Keratinocyte (primary cell): ENCODE measurements around the gene RASD2. TPM values are rescaled to one million over a fixed set of nuclear protein-coding genes. Genes with fewer than 3 reads are reported as not detected.

ENCODE experiments used
- DNase-seq: peaks from one replicate; pipeline ENCODE4 v3.0.0-alpha.2; 2011; ENCODE audit warnings: low read depth, missing footprints, low spot score
- FAIRE-seq: peaks from 2 replicates; lab custom pipeline; 2011; peaks lifted over from hg19 to GRCh38; lab: Jason Lieb, UNC
- H2AFZ ChIP-seq: 2 replicates; pipeline ENCODE4 v1.6.0; 2012; ENCODE audit warnings: low read length, control low read depth, inconsistent platforms; ENCODE audit not compliant: control insufficient read depth
- H3K27ac ChIP-seq: 2 replicates; pipeline ENCODE4 v1.5.1; 2011; ENCODE audit warnings: low read length; ENCODE audit not compliant: control insufficient read depth, insufficient read depth
- H3K27me3 ChIP-seq: 3 replicates; pipeline ENCODE4 v1.6.0; 2011; ENCODE audit warnings: low read length; ENCODE audit not compliant: control insufficient read depth, insufficient read depth; ENCODE audit errors: extremely low read depth
- H3K36me3 ChIP-seq, 2 experiments: 2 replicates in 1 of 2; 3 replicates in 1 of 2; pipeline ENCODE4 v1.5.1; 2011; ENCODE audit warnings: low read length in 2 of 2, mild to moderate bottlenecking in 1 of 2; ENCODE audit not compliant: control insufficient read depth in 2 of 2, insufficient read depth in 2 of 2; ENCODE audit errors: extremely low read depth in 1 of 2
- H3K4me1 ChIP-seq: 3 replicates; pipeline ENCODE4 v1.5.1; 2011; ENCODE audit warnings: low read length; ENCODE audit not compliant: control insufficient read depth, insufficient read depth; ENCODE audit errors: extremely low read depth
- H3K4me2 ChIP-seq: 3 replicates; pipeline ENCODE4 v1.6.0; 2011; ENCODE audit warnings: low read depth, low read length; ENCODE audit not compliant: control insufficient read depth, insufficient read depth; ENCODE audit errors: extremely low read depth
- H3K4me3 ChIP-seq, 3 experiments: fragments of 200-600 bp in 1 of 3; sonication (generic) in 1 of 3; 2 replicates in 2 of 3; 3 replicates in 1 of 3; pipeline ENCODE4 v1.5.1; 2011 to 2016; ENCODE audit warnings: low read length in 3 of 3, mild to moderate bottlenecking in 3 of 3, control low read depth in 2 of 3, inconsistent platforms in 1 of 3, low read depth in 1 of 3, mixed read lengths in 1 of 3, mixed run types in 1 of 3, moderate library complexity in 1 of 3; ENCODE audit not compliant: control insufficient read depth in 2 of 3, insufficient read depth in 2 of 3; ENCODE audit errors: extremely low read depth in 1 of 3
- H3K79me2 ChIP-seq: 2 replicates; pipeline ENCODE4 v1.6.0; 2012; ENCODE audit warnings: low read length; ENCODE audit not compliant: control insufficient read depth, insufficient read depth
- H3K9ac ChIP-seq: 3 replicates; pipeline ENCODE4 v1.6.0; 2011; ENCODE audit warnings: low read length; ENCODE audit not compliant: control insufficient read depth, insufficient read depth; ENCODE audit errors: extremely low read depth
- H3K9me1 ChIP-seq: 3 replicates; pipeline ENCODE4 v1.6.0; 2011; ENCODE audit warnings: low read length; ENCODE audit not compliant: control insufficient read depth, insufficient read depth; ENCODE audit errors: extremely low read depth
- H3K9me3 ChIP-seq: 2 replicates; pipeline ENCODE4 v1.5.1; 2012; ENCODE audit warnings: low read depth, low read length; ENCODE audit not compliant: control insufficient read depth
- H4K20me1 ChIP-seq: 3 replicates; pipeline ENCODE4 v1.6.0; 2011; ENCODE audit warnings: low read length; ENCODE audit not compliant: control insufficient read depth, insufficient read depth; ENCODE audit errors: extremely low read depth
- CTCF ChIP-seq, 3 experiments: IDR thresholded peaks in 1 of 3; conservative IDR thresholded peaks in 1 of 3; optimal IDR thresholded peaks in 1 of 3; 2 replicates in 2 of 3; 3 replicates in 1 of 3; pipeline versions ENCODE3 to v1.5.1; 2011; ENCODE audit warnings: low read length in 3 of 3, mild to moderate bottlenecking in 3 of 3, moderate library complexity in 2 of 3, control low read depth in 1 of 3, inconsistent platforms in 1 of 3; ENCODE audit not compliant: insufficient read depth in 2 of 3; ENCODE audit errors: extremely low read depth in 1 of 3
- EZH2 ChIP-seq: IDR thresholded peaks from one replicate; pipeline ENCODE4 v1.6.1; 2012; ENCODE audit warnings: inconsistent platforms, mild to moderate bottlenecking, low read length, moderate library complexity
- dilution Hi-C: fragments of 300-500 bp; cut with MboI; formaldehyde crosslinking; loops from one replicate; pipeline ENCODE4 v1.7.0; 2020; ENCODE audit warnings: low sequenced_read_pairs; ENCODE audit not compliant: extremely low pct_ligation_motif_present
- polyA plus RNA-seq, 5 experiments: library from polyadenylated mRNA; depleted of rRNA in 3 of 5; stranded (reverse) in 3 of 5; stranded (forward) in 1 of 5; unstranded in 1 of 5; fragments of >200 nt; gene quantifications; 1 replicate in 1 of 5; 2 replicates in 3 of 5; 3 replicates in 1 of 5; pipeline versions ENCODE4 v1.2.1 to v1.2.3, GENCODE V29; 2011 to 2012; ENCODE audit warnings: missing spikeins in 2 of 5, low read depth in 1 of 5, low replicate concordance in 1 of 5

Gene RASD2
- polyA plus RNA-seq, 1 donor (not counting 4 experiments of a cell fraction or from before 2014, with no cell fraction given): 0.03 TPM

- Histone ChIP-seq H4K20me1 (peaks cover 6% of the 10 kb centered on the region), H3K36me3 (no peaks in the 10 kb centered on the region), H3K9me3 (no peaks in the 10 kb centered on the region), H2AFZ (no peak overlapping the region), H3K27me3 (peaks cover 29% of the 10 kb centered on the region), H3K4me3 (no peak overlapping the region), H3K9me1 (no peaks in the 10 kb centered on the region), H3K4me2 (no peak overlapping the region), H3K9ac (no peak overlapping the region), H3K79me2 (no peaks in the 10 kb centered on the region), H3K27ac (no peak overlapping the region), H3K4me1 (peaks cover 7% of the 10 kb centered on the region)
- TF ChIP-seq EZH2 (no peak), CTCF (optimal IDR thresholded peaks at IDR 0.05 in 1 of 3, IDR thresholded peaks at IDR 0.05 in 1 of 3, conservative IDR thresholded peaks at IDR 0.05 in 1 of 3; ENCODE audit: extremely low read depth in 1 of 3, insufficient read depth in 2 of 3, low read length in 3 of 3) (peak; percentile 71 to 87 (median 79))
- DNase-seq: no peak
- dilution Hi-C loops: no loop called here
- FAIRE-seq: peak; percentile 29
These were observed 1.8 kb upstream of the RASD2 start for GRCh38 chr22:35538801-35539321.

GRCh38 chr22:35539487-35539886, 1.1 kb upstream of the RASD2 start:
- H3K79me2 ChIP-seq: no peaks in the 10 kb centered on the region
- H3K9me1 ChIP-seq: no peaks in the 10 kb centered on the region
- peaks cover 6% of the 10 kb centered on the region for H4K20me1 ChIP-seq
- H2AFZ ChIP-seq: peak overlapping the region; percentile 59
- no peak for DNase-seq
- H3K4me1 ChIP-seq: peaks cover 7% of the 10 kb centered on the region
- H3K36me3 ChIP-seq: no peaks in the 10 kb centered on the region
- dilution Hi-C loops: no loop called here
- H3K9me3 ChIP-seq: no peaks in the 10 kb centered on the region
- H3K27me3 ChIP-seq: peaks cover 36% of the 10 kb centered on the region
- no peak for TF ChIP-seq CTCF (optimal IDR thresholded peaks at IDR 0.05 in 1 of 3, IDR thresholded peaks at IDR 0.05 in 1 of 3, conservative IDR thresholded peaks at IDR 0.05 in 1 of 3; ENCODE audit: extremely low read depth in 1 of 3, insufficient read depth in 2 of 3, low read length in 3 of 3)
- no peak overlapping the region for H3K27ac ChIP-seq
- no peak for FAIRE-seq
- peak overlapping the region; percentile 81 for H3K4me2 ChIP-seq
- H3K4me3 ChIP-seq: peak overlapping the region in 1 of 3 experiments; percentile 66
- H3K9ac ChIP-seq: no peak overlapping the region
